Measurements from ENCODE around the gene OR1M1.

GRCh38 chr19:9061879-9062278 lies 25.0 kb upstream of the OR1M1 start:
- TF ChIP-seq CTCF (conservative IDR thresholded peaks at IDR 0.05; ENCODE audit: low read length) = no peak
- no peak for TF ChIP-seq EZH2phosphoT487 (IDR thresholded peaks at IDR 0.05; ENCODE audit: borderline replicate concordance, low read depth, low read length)
